Erythroblast (primary cell): ENCODE data around the gene FAM114A1.
A peak's percentile ranks its signal among the peaks of the same experiment; 100 is the strongest.
"Not testable (repeated sequence)": the region's sequence is repeated elsewhere in the genome, so short reads cannot be mapped to it uniquely, and the experiment has no call there.

Experiments
- DNase-seq, 2 experiments: peaks; one replicate each; lab custom pipeline; 2025; lab: John Stamatoyannopoulos, UW
- GATA1 ChIP-seq: IDR thresholded peaks from 2 replicates; pipeline ENCODE4 v1.6.1; 2011; ENCODE audit warnings: low read depth, mild to moderate bottlenecking, control low read depth, low read length, moderate library complexity
- POLR2A ChIP-seq: IDR thresholded peaks from 2 replicates; pipeline ENCODE4 v1.6.1; 2011; ENCODE audit warnings: mild to moderate bottlenecking, low read length

Gene FAM114A1

GRCh38 chr4:38898245-38898644, 30.6 kb downstream of the FAM114A1 start:
- no peak for DNase-seq
- TF ChIP-seq GATA1 (no peak), POLR2A (no peak)

GRCh38 chr4:38902221-38902620, 34.6 kb downstream of the FAM114A1 start:
- no peak for TF ChIP-seq GATA1
- TF ChIP-seq POLR2A, result no peak
- no peak for DNase-seq

DNA sequence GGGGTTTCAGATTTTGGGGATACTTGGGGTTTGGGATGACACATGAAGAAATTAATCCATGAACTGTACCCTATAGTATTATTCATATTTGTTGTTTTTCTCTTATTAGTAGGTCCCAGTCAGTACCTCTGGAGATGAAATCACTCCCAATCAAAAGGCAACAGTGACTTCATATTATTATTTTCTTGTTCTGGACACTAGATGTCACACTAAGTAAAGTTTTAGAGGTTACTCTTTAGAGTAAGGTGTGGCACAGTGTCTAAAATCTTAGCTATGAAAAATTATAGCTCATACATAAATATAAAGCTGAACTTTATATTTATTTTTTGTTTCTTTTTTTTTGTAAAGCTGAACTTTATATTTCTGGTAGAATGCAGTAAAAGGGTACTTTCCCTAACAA, 35.1 kb downstream of the FAM114A1 start:
- no peak for TF ChIP-seq POLR2A
- no peak for TF ChIP-seq GATA1

GRCh38 chr4:38904090-38904666, 36.6 kb downstream of the FAM114A1 start:
- TF ChIP-seq GATA1 (no peak), POLR2A (no peak)
- no peak for DNase-seq

More for the DNA sequence above, 35.1 kb downstream of the FAM114A1 start:
- peak; percentile 29 to 57 for DNase-seq

DNA sequence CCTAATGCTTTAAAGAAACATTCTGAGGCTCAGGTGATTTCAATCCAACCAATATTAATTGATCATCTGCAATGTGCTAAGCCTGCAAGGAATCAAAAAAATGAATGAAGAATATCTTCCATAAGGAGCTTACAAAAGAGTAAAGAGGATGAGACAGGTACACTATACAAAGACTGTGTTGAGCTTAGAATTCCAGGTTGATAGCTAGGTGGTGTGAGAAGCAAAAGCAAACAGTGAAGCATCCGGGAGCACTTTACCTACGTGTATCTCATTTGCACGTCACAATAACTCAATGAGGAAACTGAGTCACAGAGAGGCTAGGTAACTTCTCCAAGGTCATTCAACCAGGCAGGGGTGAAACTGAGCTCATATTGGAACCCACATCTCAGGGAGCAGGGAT, 37.1 kb downstream of the FAM114A1 start:
- no peak for DNase-seq
- no peak for TF ChIP-seq POLR2A
- TF ChIP-seq GATA1, result no peak

GRCh38 chr4:38905652-38906385, 38.2 kb downstream of the FAM114A1 start:
- no peak for TF ChIP-seq POLR2A
- peak; percentile 13 for TF ChIP-seq GATA1
- DNase-seq, result peak; percentile 63 to 78

DNA sequence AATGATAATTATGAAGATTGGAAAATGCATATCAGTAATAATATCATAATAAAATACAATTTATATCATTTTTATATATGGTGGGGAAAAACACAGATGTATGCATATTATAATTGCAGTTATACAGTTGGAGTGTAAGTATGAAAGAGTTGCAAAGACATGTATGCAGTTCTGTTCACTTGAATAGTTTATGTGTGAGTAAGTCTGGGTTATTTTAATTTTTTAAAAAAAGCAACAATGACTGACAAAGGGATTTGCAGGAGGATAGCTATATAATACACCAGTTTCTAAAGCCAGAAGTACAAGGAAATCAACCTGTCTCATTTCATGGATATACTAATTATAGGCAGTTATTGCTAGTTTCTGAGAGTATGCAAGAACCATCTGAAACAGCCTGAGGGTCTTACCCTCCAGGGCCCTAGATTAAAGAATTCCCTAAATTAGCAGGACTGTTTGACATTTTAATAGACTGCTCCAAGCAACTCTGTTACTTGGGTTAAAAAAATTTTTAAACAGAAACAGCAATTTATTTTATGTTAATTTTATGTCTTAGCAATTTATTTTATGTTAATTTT, 40.2 kb downstream of the FAM114A1 start:
- TF ChIP-seq POLR2A, result no peak
- no peak for TF ChIP-seq GATA1
- DNase-seq, result no peak

GRCh38 chr4:38909015-38909414, 41.4 kb downstream of the FAM114A1 start:
- no peak for TF ChIP-seq GATA1
- no peak for TF ChIP-seq POLR2A
- DNase-seq, result no peak

DNA sequence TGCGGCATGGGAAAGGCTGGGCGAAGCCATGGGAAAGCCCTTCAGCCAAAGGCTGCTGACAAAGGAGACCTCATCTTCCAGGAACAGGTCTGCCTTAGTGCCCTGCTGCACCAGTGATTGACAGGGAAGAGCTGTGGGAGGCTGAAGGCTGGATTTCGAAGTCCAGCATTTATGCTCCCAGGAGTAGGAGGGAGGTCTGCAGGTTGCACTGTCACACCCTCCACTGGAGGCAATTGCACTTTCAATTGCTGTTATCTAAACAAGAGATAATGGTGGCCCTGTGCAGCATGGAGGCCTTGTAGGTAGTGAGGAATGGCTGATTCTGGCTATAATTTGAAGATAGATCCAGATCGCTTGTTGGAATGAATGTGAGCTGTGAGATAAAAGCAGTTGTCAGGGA, 43.7 kb downstream of the FAM114A1 start:
- TF ChIP-seq GATA1 (no peak), POLR2A (no peak)
- peak; percentile 3 to 5 for DNase-seq

DNA sequence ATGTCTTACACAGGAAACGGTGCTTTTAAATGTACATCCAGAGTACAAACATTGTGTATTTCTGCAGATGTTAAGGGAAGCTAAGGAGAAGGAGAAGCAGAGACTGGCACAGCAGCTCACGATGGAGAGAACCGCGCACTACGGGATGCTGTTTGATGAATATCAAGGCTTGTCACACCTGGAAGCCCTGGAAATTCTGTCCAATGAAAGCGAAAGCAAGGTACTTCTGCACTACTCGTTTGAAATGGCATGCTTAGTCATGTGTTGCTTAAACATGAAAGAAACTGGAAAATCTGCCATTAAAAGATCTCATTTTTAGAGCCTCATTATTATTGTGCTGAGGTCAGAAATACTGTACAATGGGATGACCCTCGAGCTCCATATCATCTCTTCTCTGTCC, 47.2 kb downstream of the FAM114A1 start:
- TF ChIP-seq POLR2A (no peak), GATA1 (no peak)
- no peak for DNase-seq

- not testable (repeated sequence) for DNase-seq
These were observed 48.7 kb downstream of the FAM114A1 start for GRCh38 chr4:38916267-38916666.

DNA sequence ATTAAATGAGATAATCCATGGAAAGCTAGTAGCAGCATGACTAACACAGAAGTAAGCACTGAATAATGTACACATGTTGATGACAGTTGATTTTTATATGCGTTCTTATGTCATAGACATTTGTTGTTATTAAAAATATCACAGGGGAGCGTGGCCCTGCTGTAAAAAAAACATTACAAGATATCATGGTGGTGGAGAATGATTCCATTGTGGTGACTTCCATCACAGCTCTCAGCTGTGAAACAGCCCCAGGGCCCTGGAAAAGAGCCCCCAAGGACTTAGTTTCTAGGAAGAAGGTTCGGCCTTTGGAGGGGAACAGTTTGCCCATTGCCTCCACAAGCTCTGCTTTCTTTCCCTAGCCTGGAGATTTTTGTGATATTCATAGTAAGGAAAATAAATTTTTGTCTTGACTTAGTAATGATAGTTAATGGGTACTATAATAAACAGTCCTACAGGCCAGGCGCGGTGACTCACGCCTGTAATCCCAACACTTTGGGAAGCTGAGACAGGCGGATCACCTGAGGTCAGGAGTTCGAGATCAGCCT, 49.9 kb downstream of the FAM114A1 start:
- TF ChIP-seq POLR2A (no peak), GATA1 (no peak)

GRCh38 chr4:38919494-38919893, 51.9 kb downstream of the FAM114A1 start:
- TF ChIP-seq POLR2A, result no peak
- TF ChIP-seq GATA1, result no peak
- no peak for DNase-seq

More for the DNA sequence above, 49.9 kb downstream of the FAM114A1 start:
- DNase-seq, result no peak

DNA sequence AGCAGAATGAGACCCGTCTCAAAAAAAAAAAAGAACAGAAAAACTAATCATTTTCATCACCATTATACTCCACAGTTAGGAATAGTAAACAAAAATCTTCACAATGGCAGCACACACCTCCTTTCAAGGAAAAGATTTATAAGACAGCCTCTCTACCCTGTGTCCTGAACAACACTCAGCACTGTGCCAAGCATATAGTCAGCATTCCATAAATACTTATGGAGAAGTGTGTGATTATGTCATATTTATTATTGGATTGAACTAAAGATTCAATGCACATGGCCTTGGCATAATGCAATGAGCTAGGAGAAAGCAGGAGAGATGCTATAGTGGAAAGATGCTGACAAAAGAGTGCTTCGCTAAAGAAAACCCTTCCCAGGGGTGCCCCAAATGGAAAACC, 52.6 kb downstream of the FAM114A1 start:
- no peak for DNase-seq
- TF ChIP-seq POLR2A (no peak), GATA1 (no peak)
